Fibroblast of mammary gland (primary cell): Measurements from ENCODE around the gene HBD.
"Not testable (repeated sequence)": the region's sequence is repeated elsewhere in the genome, so short reads cannot be mapped to it uniquely, and the experiment has no call there.

Source experiments
- DNase-seq: peaks from one replicate; pipeline ENCODE4 v3.0.0-alpha.2; 2010; ENCODE audit warnings: low read depth
- H3K4me3 ChIP-seq: 2 replicates; pipeline ENCODE4 v1.5.1; 2011; ENCODE audit warnings: low read depth, mild to moderate bottlenecking, low read length, moderate library complexity; ENCODE audit not compliant: control insufficient read depth
- CTCF ChIP-seq: conservative IDR thresholded peaks from 2 replicates; pipeline ENCODE4 v1.5.1; 2011; ENCODE audit warnings: low read depth, low read length, inconsistent platforms; ENCODE audit not compliant: control insufficient read depth, insufficient read depth

Gene HBD

GRCh38 chr11:5269715-5270147 is 35.4 kb upstream of the HBD start, which contains the start of gene HBE1:
TSS of gene HBE1 (minus strand) at chr11:5269945. CDS start at chr11:5269890, 55 bp downstream.
- no peak for DNase-seq
- TF ChIP-seq CTCF = no peak
- H3K4me3 ChIP-seq = no peak within 1 kb of the TSS

- DNase-seq = no peak
- no peak for TF ChIP-seq CTCF
- H3K4me3 ChIP-seq = no peak overlapping the region
These were observed 32.8 kb upstream of the HBD start for GRCh38 chr11:5267033-5267563.

GRCh38 chr11:5266609-5267008 is 32.3 kb upstream of the HBD start:
- no peak for DNase-seq
- TF ChIP-seq CTCF = no peak
- no peak overlapping the region for H3K4me3 ChIP-seq

GRCh38 chr11:5265832-5266231 is 31.5 kb upstream of the HBD start:
- no peak for TF ChIP-seq CTCF
- no peak for DNase-seq
- H3K4me3 ChIP-seq = no peak overlapping the region

- H3K4me3 ChIP-seq = no peak overlapping the region
- no peak for TF ChIP-seq CTCF
- DNase-seq = no peak
These were observed 24.4 kb upstream of the HBD start for GRCh38 chr11:5258543-5259262.

- no peak for TF ChIP-seq CTCF
- no peak overlapping the region for H3K4me3 ChIP-seq
- DNase-seq = no peak
These were observed 23.0 kb upstream of the HBD start for GRCh38 chr11:5257296-5257695.

- not testable (repeated sequence) for H3K4me3 ChIP-seq
- DNase-seq = peak; percentile 13
These were observed 20.5 kb upstream of the HBD start, which contains the start of gene HBG2 for GRCh38 chr11:5254646-5255413. TSS of gene HBG2 (minus strand) at chr11:5254781. CDS start at chr11:5254728, 53 bp downstream.

DNA sequence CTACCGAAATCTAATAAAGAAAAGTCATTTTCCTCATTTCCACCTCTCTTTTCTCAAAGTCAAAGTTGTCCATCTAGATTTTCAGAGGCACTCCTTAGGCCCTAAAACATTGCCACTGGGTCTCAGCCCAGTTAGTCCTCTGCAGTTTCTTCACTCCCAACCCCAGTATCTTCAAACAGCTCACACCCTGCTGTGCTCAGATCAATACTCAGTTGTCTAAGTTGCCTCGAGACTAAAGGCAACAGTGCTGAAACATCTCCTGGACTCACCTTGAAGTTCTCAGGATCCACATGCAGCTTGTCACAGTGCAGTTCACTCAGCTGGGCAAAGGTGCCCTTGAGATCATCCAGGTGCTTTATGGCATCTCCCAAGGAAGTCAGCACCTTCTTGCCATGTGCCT is 19.7 kb upstream of the HBD start:
- DNase-seq, H3K4me3 ChIP-seq: not testable (repeated sequence)

DNA sequence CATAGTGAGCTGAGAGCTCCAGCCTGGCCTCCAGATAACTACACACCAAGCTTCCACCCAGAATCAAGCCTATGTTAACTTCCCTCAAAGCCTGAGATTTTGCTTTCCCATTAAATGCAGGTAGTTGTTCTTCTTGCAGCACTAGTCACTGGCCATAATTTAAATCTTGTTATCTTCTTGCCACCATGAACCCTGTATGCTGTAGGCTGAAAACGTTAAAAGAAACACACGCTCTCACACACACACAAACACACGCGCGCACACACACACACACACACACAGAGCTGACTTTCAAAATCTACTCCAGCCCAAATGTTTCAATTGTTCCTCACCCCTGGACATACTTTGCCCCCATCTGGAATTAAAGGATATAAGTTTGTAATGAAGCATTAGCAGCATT is 19.2 kb upstream of the HBD start:
- not testable (repeated sequence) for DNase-seq, H3K4me3 ChIP-seq
